KMS-11 (cell line): ENCODE data around the gene LYPD1.

Experiments
- H2AFZ ChIP-seq: fragments of 200-600 bp; sonication (generic); 2 replicates; pipeline ENCODE4 v1.6.1; 2016; ENCODE audit warnings: antibody characterized with exemption, mixed run types, low read depth
- H3K27ac ChIP-seq: fragments of 200-600 bp; sonication (generic); 2 replicates; pipeline ENCODE4 v1.6.1; 2016; ENCODE audit warnings: mild to moderate bottlenecking, mixed run types
- H3K27me3 ChIP-seq: fragments of 200-600 bp; sonication (generic); 2 replicates; pipeline ENCODE4 v1.6.1; 2017; ENCODE audit warnings: mild to moderate bottlenecking, low read depth, mixed run types, moderate library complexity; ENCODE audit not compliant: insufficient read depth
- H3K36me3 ChIP-seq: fragments of 200-600 bp; sonication (generic); 2 replicates; pipeline ENCODE4 v1.6.1; 2017; ENCODE audit warnings: mild to moderate bottlenecking, mixed run types; ENCODE audit not compliant: insufficient read depth
- H3K4me1 ChIP-seq: fragments of 200-600 bp; sonication (generic); 2 replicates; pipeline ENCODE4 v1.6.1; 2016; ENCODE audit warnings: mild to moderate bottlenecking, low read depth, mixed run types; ENCODE audit not compliant: poor library complexity, severe bottlenecking
- H3K4me2 ChIP-seq: fragments of 200-600 bp; sonication (generic); 2 replicates; pipeline ENCODE4 v1.7.0; 2016; ENCODE audit warnings: mild to moderate bottlenecking, mixed run types
- H3K4me3 ChIP-seq: fragments of 200-600 bp; sonication (generic); IDR thresholded peaks from 2 replicates; pipeline ENCODE4 v1.6.1; 2017; ENCODE audit warnings: low read depth, low read length, mixed read lengths; ENCODE audit not compliant: insufficient read depth
- H3K79me2 ChIP-seq: fragments of 200-600 bp; sonication (generic); 2 replicates; pipeline ENCODE4 v1.6.1; 2016; ENCODE audit warnings: low read depth, mixed run types; ENCODE audit not compliant: insufficient read depth
- H3K9ac ChIP-seq: fragments of 200-600 bp; sonication (generic); 2 replicates; pipeline ENCODE4 v1.6.1; 2016; ENCODE audit warnings: mild to moderate bottlenecking, mixed run types
- H4K20me1 ChIP-seq: fragments of 200-600 bp; sonication (generic); 2 replicates; pipeline ENCODE4 v1.6.1; 2016; ENCODE audit warnings: mild to moderate bottlenecking, mixed run types; ENCODE audit not compliant: insufficient read depth
- CTCF ChIP-seq: fragments of 200-600 bp; sonication (generic); conservative IDR thresholded peaks from 2 replicates; pipeline ENCODE4 v1.6.1; 2017; ENCODE audit warnings: low read depth, mild to moderate bottlenecking, antibody characterized with exemption, low read length, moderate library complexity, mixed read lengths

LYPD1 gene

GRCh38 chr2:132652474-132652873, 17.5 kb downstream of the LYPD1 start:
- no peak overlapping the region for H2AFZ ChIP-seq
- no peaks in the 10 kb centered on the region for H3K27me3 ChIP-seq
- H3K36me3 ChIP-seq: no peaks in the 10 kb centered on the region
- H3K79me2 ChIP-seq: no peaks in the 10 kb centered on the region
- no peak overlapping the region for H3K4me2 ChIP-seq
- TF ChIP-seq CTCF: no peak
- H4K20me1 ChIP-seq: no peaks in the 10 kb centered on the region
- H3K4me1 ChIP-seq: no peaks in the 10 kb centered on the region
- H3K4me3 ChIP-seq: no peak overlapping the region
- no peak overlapping the region for H3K9ac ChIP-seq
- H3K27ac ChIP-seq: no peak overlapping the region

GRCh38 chr2:132651115-132652045, 18.6 kb downstream of the LYPD1 start:
- H3K27me3 ChIP-seq: no peaks in the 10 kb centered on the region
- H3K4me1 ChIP-seq: no peaks in the 10 kb centered on the region
- no peaks in the 10 kb centered on the region for H4K20me1 ChIP-seq
- H3K79me2 ChIP-seq: no peaks in the 10 kb centered on the region
- no peaks in the 10 kb centered on the region for H3K36me3 ChIP-seq
- H2AFZ ChIP-seq: no peak overlapping the region
- no peak overlapping the region for H3K4me3 ChIP-seq
- no peak overlapping the region for H3K9ac ChIP-seq
- TF ChIP-seq CTCF: no peak
- no peak overlapping the region for H3K4me2 ChIP-seq
- no peak overlapping the region for H3K27ac ChIP-seq

GRCh38 chr2:132646540-132647108, 23.4 kb downstream of the LYPD1 start:
- Histone ChIP-seq H3K27ac (no peak overlapping the region), H3K79me2 (no peaks in the 10 kb centered on the region), H3K4me3 (no peak overlapping the region), H3K4me1 (no peaks in the 10 kb centered on the region), H2AFZ (no peak overlapping the region), H3K36me3 (no peaks in the 10 kb centered on the region), H3K9ac (no peak overlapping the region), H3K27me3 (no peaks in the 10 kb centered on the region), H4K20me1 (no peaks in the 10 kb centered on the region), H3K4me2 (no peak overlapping the region)
- TF ChIP-seq CTCF: no peak

GRCh38 chr2:132645722-132646539, 24.1 kb downstream of the LYPD1 start:
- Histone ChIP-seq H3K27ac (no peak overlapping the region), H3K36me3 (no peaks in the 10 kb centered on the region), H3K4me2 (no peak overlapping the region), H3K27me3 (no peaks in the 10 kb centered on the region), H3K4me1 (no peaks in the 10 kb centered on the region), H2AFZ (no peak overlapping the region), H3K79me2 (no peaks in the 10 kb centered on the region), H3K9ac (no peak overlapping the region), H4K20me1 (no peaks in the 10 kb centered on the region), H3K4me3 (no peak overlapping the region)
- no peak for TF ChIP-seq CTCF
